ENCODE results near the gene RYR2.

DNA sequence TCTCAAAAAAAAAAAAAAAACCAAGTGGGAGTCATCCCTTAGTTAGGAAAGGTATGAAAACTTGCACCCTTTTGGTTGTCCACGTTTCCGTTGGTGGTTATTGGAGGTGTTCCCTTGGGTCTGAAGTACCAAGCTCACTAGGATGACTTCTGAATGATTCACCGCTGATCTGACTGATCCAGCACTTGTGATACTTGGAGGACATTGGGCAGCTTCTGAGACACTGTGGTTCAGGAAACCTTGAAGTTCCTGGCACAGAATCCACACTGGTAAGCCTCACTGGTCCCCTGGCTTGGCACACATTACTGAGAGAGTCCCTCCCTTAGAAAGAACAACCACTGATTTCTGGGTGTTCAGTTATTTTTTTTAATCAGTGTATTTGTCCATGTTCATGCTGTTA is 91.9 kb downstream of the RYR2 start:
- TF ChIP-seq, protein P1, sequence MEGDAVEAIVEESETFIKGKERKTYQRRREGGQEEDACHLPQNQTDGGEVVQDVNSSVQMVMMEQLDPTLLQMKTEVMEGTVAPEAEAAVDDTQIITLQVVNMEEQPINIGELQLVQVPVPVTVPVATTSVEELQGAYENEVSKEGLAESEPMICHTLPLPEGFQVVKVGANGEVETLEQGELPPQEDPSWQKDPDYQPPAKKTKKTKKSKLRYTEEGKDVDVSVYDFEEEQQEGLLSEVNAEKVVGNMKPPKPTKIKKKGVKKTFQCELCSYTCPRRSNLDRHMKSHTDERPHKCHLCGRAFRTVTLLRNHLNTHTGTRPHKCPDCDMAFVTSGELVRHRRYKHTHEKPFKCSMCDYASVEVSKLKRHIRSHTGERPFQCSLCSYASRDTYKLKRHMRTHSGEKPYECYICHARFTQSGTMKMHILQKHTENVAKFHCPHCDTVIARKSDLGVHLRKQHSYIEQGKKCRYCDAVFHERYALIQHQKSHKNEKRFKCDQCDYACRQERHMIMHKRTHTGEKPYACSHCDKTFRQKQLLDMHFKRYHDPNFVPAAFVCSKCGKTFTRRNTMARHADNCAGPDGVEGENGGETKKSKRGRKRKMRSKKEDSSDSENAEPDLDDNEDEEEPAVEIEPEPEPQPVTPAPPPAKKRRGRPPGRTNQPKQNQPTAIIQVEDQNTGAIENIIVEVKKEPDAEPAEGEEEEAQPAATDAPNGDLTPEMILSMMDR (conservative IDR thresholded peaks at IDR 0.05; ENCODE audit: low read length) = no peak
- TF ChIP-seq EZH2phosphoT487 (IDR thresholded peaks at IDR 0.05; ENCODE audit: borderline replicate concordance, low read depth, low read length) = no peak
